ENCODE results near the gene CAPN13.

Gene CAPN13

DNA sequence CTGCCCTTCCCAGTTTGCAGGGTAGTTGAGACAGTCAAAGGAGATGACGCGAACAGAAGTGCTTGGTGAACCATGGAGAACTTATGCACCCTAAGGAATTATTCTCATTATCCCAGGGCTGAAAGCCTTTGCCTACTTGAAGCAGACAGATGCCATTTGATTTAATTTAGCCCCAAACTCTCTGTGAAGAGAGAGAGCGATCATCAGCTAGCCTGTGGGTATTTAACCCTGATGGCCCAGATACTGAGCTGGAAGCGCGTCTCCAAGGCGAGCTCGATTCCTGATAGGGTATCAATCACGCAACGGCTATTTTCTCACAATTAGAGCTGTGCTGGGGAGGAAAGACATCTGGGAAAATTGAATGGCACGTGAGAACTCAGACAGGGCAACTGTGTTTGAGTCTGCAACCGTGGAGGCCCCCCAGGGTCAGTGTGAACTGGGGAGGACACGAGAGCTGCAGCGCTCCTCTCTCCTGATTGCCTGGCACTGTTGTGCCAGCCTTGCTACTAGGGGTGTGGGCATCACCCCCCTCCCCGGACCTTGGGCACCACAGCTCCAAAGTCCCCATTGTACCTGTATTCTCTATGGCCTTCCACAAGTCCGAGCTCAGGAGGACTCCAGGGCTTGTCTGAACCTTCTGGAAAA is 73.2 kb downstream of the CAPN13 start:
- H3K9me3 ChIP-seq (ENCODE audit: control insufficient read depth, insufficient read depth, low read length), result no peaks in the 10 kb centered on the region
- H3K4me1 ChIP-seq (ENCODE audit: control insufficient read depth, insufficient read depth, low read length), result no peaks in the 10 kb centered on the region
- H3K36me3 ChIP-seq (ENCODE audit: control insufficient read depth, insufficient read depth, low read length), result no peaks in the 10 kb centered on the region
- H3K4me3 ChIP-seq (ENCODE audit: low read depth, low read length), result no peak overlapping the region
- H3K9ac ChIP-seq (ENCODE audit: low read depth, low read length), result no peak overlapping the region
- no peaks in the 10 kb centered on the region for H3K27me3 ChIP-seq (ENCODE audit: control insufficient read depth, insufficient read depth, low read length)

- Histone ChIP-seq H3K9ac (ENCODE audit: low read depth, low read length) (no peak overlapping the region), H3K36me3 (ENCODE audit: control insufficient read depth, insufficient read depth, low read length) (no peaks in the 10 kb centered on the region), H3K9me3 (ENCODE audit: control insufficient read depth, insufficient read depth, low read length) (no peaks in the 10 kb centered on the region), H3K4me1 (ENCODE audit: control insufficient read depth, insufficient read depth, low read length) (no peaks in the 10 kb centered on the region), H3K27me3 (ENCODE audit: control insufficient read depth, insufficient read depth, low read length) (no peaks in the 10 kb centered on the region), H3K4me3 (ENCODE audit: low read depth, low read length) (no peak overlapping the region)
These were observed 74.4 kb downstream of the CAPN13 start for GRCh38 chr2:30732876-30733275.

DNA sequence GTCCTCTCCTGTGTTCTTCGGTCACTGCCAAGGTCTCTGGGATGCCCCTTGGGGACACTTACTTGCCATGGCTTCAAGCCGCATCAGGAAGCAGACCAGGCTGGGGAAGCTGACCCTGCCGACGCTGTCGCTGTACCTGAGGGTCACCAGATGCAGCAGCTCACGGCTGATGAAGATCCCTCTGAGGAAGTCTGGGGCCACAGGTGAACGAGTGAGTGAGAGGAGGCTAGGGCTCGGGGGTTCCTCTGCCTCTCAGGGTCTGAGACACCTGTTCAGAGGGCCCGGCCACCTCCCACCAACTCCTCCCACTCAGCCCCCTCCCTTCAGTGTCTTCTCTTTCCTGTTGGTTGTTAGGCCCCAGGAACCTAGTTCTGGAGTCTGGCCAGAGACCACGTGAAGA is 74.9 kb downstream of the CAPN13 start:
- H3K27me3 ChIP-seq (ENCODE audit: control insufficient read depth, insufficient read depth, low read length), result no peaks in the 10 kb centered on the region
- no peaks in the 10 kb centered on the region for H3K4me1 ChIP-seq (ENCODE audit: control insufficient read depth, insufficient read depth, low read length)
- no peak overlapping the region for H3K9ac ChIP-seq (ENCODE audit: low read depth, low read length)
- no peaks in the 10 kb centered on the region for H3K9me3 ChIP-seq (ENCODE audit: control insufficient read depth, insufficient read depth, low read length)
- H3K4me3 ChIP-seq (ENCODE audit: low read depth, low read length), result no peak overlapping the region
- H3K36me3 ChIP-seq (ENCODE audit: control insufficient read depth, insufficient read depth, low read length), result no peaks in the 10 kb centered on the region

DNA sequence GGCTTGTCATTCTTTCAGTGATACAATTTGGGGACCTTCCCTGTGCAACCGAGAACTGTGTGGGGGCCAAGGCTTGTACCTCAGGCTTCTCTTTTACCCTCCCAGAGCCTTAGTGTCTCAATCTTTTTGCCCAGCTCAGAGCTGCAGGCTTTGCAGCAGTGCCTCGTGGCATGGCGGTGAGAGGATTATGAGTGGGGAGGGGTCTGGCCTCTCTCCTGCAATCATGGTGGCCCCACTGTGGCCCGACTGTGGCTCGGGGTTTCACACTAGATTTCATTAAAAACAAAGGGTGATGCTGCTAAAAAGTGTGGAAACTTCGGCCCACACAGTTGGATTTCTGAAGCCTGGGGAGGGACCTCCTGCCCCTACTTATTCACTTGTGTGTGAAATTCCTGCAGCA is 75.5 kb downstream of the CAPN13 start:
- no peak overlapping the region for H3K9ac ChIP-seq (ENCODE audit: low read depth, low read length)

DNA sequence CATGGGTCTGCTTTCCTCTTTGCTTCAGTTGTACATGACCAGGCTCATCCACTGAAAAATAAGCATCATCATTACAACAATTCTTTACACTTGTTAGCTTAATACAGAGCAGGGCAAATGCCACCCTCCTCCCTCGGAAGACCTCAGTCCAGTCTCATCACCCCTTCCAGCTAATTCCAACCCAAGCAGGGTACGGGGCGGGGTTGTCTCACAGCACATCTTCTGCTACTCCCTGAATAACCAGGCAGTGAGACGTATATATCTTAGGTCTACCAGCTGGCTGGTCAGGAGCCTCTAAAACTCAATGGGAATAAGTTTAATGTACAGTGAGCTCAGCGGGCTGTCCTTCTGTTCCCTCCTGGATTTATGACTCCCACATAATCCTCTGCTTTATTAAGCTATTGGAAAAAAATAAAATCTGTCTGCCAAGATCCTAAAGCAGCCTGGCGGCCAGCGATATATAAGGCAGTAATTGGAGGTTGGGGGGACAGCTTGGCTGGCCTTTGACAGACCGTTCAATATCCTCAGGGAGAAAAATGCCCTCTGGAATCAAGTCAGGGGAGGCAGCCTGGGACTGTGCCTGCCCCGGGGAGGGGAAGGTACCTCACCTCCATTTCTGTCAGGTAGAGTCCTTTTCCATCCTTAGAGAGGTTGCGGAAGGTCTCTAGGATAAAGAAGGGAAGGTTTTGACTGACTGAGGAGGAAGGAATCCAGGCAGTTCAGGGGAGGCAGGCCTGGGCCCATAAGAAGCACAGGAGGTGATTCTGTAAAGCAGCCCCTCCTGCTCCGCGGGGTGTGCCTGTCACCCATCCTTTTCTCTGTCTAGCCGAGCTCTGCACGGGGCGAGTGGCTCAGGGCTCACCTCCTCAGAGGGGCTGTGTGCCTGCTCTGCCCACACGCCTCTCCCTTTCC is 76.3 kb downstream of the CAPN13 start:
- H3K27me3 ChIP-seq (ENCODE audit: control insufficient read depth, insufficient read depth, low read length), result no peaks in the 10 kb centered on the region
- H3K36me3 ChIP-seq (ENCODE audit: control insufficient read depth, insufficient read depth, low read length), result no peaks in the 10 kb centered on the region
- H3K9me3 ChIP-seq (ENCODE audit: control insufficient read depth, insufficient read depth, low read length), result no peaks in the 10 kb centered on the region
- no peaks in the 10 kb centered on the region for H3K4me1 ChIP-seq (ENCODE audit: control insufficient read depth, insufficient read depth, low read length)
- no peak overlapping the region for H3K9ac ChIP-seq (ENCODE audit: low read depth, low read length)
- H3K4me3 ChIP-seq (ENCODE audit: low read depth, low read length), result no peak overlapping the region

More for the DNA sequence above, 75.5 kb downstream of the CAPN13 start:
- H3K27me3 ChIP-seq (ENCODE audit: control insufficient read depth, insufficient read depth, low read length), result no peaks in the 10 kb centered on the region
- H3K4me3 ChIP-seq (ENCODE audit: low read depth, low read length), result no peak overlapping the region
- no peaks in the 10 kb centered on the region for H3K36me3 ChIP-seq (ENCODE audit: control insufficient read depth, insufficient read depth, low read length)
- no peaks in the 10 kb centered on the region for H3K9me3 ChIP-seq (ENCODE audit: control insufficient read depth, insufficient read depth, low read length)
- H3K4me1 ChIP-seq (ENCODE audit: control insufficient read depth, insufficient read depth, low read length), result no peaks in the 10 kb centered on the region

DNA sequence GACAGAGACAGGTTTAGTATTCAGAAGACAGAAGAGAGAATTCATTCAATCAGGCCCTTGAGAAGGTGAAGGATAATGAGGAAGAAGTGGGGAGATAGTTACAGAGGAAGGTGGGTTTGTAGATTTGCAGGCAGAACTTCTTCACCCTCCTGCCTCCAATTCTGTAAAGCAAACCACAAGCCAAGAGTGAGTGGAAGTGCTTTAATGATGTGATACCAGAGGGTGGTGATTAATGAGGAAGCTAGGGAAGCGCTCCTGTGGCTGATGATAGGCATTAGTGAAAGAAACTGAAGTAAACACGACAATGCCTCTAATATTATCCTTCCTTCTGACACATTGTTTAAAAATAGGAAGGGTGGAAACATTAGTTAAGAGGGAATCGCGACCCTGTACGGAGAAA is 78.2 kb downstream of the CAPN13 start:
- H3K9me3 ChIP-seq (ENCODE audit: control insufficient read depth, insufficient read depth, low read length), result no peaks in the 10 kb centered on the region
- H3K36me3 ChIP-seq (ENCODE audit: control insufficient read depth, insufficient read depth, low read length), result no peaks in the 10 kb centered on the region
- H3K27me3 ChIP-seq (ENCODE audit: control insufficient read depth, insufficient read depth, low read length), result no peaks in the 10 kb centered on the region
- H3K4me1 ChIP-seq (ENCODE audit: control insufficient read depth, insufficient read depth, low read length), result no peaks in the 10 kb centered on the region
- no peak overlapping the region for H3K4me3 ChIP-seq (ENCODE audit: low read depth, low read length)
- H3K9ac ChIP-seq (ENCODE audit: low read depth, low read length), result no peak overlapping the region

DNA sequence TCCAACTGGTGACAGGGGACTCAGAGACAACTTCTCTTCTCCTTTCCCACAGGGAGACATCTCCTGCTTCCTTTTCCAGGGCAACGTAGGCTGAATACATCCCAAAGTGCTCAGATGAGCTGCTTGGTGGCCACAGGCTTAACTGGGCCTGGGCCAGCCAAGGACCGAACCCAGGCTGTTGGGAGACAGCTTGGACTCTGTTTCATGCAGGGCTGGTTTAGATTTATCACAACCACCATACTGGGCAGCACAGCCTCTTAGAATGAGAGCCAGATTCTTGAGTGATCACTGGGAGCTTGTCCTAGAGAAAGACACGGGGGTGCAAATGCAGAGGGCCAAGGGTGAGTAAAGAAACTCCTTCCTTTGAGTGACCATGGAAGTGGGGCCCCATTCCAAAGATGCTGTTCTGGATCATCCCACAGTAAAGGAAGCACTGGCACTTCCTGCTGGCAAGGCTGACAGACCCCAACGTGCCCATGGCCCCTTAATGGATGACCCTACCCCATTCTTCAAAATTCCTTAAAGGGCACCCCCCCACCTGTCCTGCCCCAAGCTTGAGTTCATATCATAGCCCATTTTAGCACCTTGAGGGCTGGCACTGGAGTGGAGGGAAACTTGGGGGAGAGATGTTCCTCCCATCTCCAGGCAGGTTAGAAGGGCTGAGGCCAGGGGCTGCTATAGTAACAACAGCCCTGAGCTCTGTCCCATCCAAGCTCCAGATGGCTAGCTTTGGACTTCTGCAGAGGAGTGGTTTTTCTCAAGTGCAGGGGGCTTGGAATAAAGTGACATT is 84.1 kb downstream of the CAPN13 start:
- Histone ChIP-seq H3K9me3 (ENCODE audit: control insufficient read depth, insufficient read depth, low read length) (no peaks in the 10 kb centered on the region), H3K4me1 (ENCODE audit: control insufficient read depth, insufficient read depth, low read length) (no peaks in the 10 kb centered on the region), H3K27me3 (ENCODE audit: control insufficient read depth, insufficient read depth, low read length) (no peaks in the 10 kb centered on the region), H3K4me3 (ENCODE audit: low read depth, low read length) (no peak overlapping the region), H3K9ac (ENCODE audit: low read depth, low read length) (no peak overlapping the region), H3K36me3 (ENCODE audit: control insufficient read depth, insufficient read depth, low read length) (no peaks in the 10 kb centered on the region)

DNA sequence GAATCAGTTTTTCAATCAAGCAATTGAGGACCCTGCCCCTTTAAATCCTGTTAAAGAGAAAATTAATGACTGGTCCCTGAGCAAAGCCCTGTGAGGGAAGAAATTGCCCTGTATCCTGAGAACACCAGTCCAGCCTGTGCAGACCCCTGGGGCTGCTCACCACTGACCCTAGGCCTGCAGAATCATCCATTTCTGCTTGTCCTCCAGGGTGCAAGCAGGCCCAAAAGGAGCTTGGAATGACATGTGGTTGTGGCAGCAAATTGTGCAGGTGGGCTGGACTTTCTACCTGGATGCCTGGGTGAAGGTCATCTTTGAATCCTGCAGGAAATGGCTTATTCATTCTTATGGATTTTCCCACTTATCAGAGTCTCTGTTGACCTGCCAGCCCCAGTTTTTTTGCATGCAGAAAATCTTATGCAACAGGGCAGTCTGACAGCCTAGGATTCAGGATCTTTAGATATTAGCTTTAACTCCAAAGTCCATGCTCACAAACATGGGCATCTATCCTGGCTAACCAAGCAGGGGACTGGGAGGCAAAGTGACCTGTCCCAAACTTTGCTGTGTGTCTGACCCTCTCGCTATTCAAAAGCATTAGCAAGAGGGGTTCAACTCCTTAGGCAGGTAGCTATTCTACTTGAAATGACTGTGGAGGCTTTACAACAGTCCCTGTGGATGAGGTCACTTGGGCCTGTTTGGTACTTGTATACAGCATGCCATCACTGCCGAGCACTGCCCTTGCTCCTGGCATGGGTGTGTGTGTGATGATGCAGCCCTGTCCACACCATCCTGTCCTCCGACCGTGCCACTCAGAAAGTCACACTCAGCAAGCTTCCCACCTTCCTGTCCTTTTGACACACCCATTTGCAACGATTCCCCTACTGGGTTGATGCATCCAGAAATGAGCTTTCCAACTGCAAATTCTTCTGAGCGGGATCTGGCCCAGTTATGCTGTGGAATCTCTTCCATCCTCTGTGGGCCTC is 85.3 kb downstream of the CAPN13 start:
- no peak overlapping the region for H3K9ac ChIP-seq (ENCODE audit: low read depth, low read length)
- no peaks in the 10 kb centered on the region for H3K4me1 ChIP-seq (ENCODE audit: control insufficient read depth, insufficient read depth, low read length)
- no peaks in the 10 kb centered on the region for H3K9me3 ChIP-seq (ENCODE audit: control insufficient read depth, insufficient read depth, low read length)
- H3K27me3 ChIP-seq (ENCODE audit: control insufficient read depth, insufficient read depth, low read length), result no peaks in the 10 kb centered on the region
- H3K36me3 ChIP-seq (ENCODE audit: control insufficient read depth, insufficient read depth, low read length), result no peaks in the 10 kb centered on the region
- no peak overlapping the region for H3K4me3 ChIP-seq (ENCODE audit: low read depth, low read length)

DNA sequence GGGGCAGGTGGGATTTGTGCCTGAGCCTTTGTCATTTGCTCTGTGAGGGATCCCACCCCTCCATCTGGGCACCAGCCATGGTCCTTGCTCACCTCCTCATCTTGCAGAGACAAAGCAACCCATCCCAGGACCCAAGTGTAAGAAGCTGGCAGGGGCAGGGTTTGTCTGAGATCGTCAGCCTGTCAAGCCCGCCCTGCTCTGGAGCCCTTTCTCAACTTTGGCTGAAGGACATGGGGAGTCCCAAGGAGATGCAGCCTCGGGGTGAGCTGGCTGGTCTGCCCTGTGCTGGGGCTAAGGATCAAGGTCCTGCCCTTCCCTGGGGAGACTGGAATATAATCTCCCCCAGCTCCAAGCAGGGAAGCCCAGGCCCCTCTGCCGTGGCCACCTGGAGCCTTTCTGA is 86.0 kb downstream of the CAPN13 start:
- Histone ChIP-seq H3K4me1 (ENCODE audit: control insufficient read depth, insufficient read depth, low read length) (no peaks in the 10 kb centered on the region), H3K27me3 (ENCODE audit: control insufficient read depth, insufficient read depth, low read length) (no peaks in the 10 kb centered on the region), H3K36me3 (ENCODE audit: control insufficient read depth, insufficient read depth, low read length) (no peaks in the 10 kb centered on the region), H3K9ac (ENCODE audit: low read depth, low read length) (no peak overlapping the region), H3K9me3 (ENCODE audit: control insufficient read depth, insufficient read depth, low read length) (no peaks in the 10 kb centered on the region), H3K4me3 (ENCODE audit: low read depth, low read length) (no peak overlapping the region)

- Histone ChIP-seq H3K4me1 (ENCODE audit: control insufficient read depth, insufficient read depth, low read length) (no peaks in the 10 kb centered on the region), H3K9me3 (ENCODE audit: control insufficient read depth, insufficient read depth, low read length) (no peaks in the 10 kb centered on the region), H3K36me3 (ENCODE audit: control insufficient read depth, insufficient read depth, low read length) (no peaks in the 10 kb centered on the region), H3K9ac (ENCODE audit: low read depth, low read length) (no peak overlapping the region), H3K4me3 (ENCODE audit: low read depth, low read length) (no peak overlapping the region), H3K27me3 (ENCODE audit: control insufficient read depth, insufficient read depth, low read length) (no peaks in the 10 kb centered on the region)
These were observed 90.1 kb downstream of the CAPN13 start for GRCh38 chr2:30717081-30717650.
